Measurements from ENCODE around the gene G6PD.

Gene G6PD

DNA sequence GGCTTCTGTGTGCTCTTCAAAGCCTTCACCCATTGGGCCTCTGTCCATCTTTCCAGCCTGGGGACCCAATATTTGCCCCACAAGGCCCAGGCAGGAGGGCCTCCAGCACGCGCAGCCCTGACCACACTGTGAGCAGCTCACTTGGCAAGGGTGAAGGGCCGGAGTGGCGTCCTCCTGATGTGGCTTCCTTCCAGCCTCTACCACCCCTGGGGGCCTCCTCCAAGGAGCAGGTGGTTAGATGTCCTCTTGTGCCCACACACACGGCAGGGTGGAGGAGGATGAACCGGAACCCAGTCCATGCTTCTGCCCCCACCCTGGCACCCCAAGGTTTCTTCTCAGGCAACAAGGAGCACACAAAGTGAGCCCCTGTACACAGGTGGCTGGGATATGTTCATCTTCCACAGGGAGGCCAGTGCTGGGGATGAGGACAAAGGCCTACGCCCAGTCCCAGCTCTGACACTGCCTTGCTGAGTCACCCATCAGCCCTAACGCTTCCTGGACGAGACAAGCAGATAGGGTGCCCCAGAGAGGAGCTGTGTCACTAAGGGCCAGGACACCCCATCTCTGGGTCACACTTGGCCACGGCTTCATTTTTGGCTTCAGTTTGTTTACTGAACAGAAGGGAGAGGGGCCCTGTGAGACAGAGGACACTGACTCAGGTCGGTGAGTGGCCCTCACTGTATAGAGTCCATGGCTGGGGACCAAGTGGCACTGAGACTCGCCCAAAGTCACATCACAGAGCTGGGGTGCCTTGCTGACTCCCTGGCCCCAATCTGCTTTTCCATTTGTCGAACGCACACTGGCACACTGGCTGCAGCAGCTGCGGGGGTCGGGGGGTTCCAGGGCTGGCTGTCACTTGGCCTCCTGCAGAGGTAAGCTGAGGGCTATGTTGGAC is 62.1 kb downstream of the G6PD start:
- H3K27ac ChIP-seq, result no peak overlapping the region
- H3K36me3 ChIP-seq (replicated peaks), result no peaks in the 10 kb centered on the region
- in situ Hi-C loops (cut with HindIII; ENCODE audit: low pct_ligation_motif_present, low sequenced_read_pairs), result no loop called here
- no peak for DNase-seq
- no peak overlapping the region for H3K4me3 ChIP-seq (ENCODE audit: low read depth, low read length)
- H3K27me3 ChIP-seq (replicated peaks), result no peaks in the 10 kb centered on the region
- TF ChIP-seq, protein P1, sequence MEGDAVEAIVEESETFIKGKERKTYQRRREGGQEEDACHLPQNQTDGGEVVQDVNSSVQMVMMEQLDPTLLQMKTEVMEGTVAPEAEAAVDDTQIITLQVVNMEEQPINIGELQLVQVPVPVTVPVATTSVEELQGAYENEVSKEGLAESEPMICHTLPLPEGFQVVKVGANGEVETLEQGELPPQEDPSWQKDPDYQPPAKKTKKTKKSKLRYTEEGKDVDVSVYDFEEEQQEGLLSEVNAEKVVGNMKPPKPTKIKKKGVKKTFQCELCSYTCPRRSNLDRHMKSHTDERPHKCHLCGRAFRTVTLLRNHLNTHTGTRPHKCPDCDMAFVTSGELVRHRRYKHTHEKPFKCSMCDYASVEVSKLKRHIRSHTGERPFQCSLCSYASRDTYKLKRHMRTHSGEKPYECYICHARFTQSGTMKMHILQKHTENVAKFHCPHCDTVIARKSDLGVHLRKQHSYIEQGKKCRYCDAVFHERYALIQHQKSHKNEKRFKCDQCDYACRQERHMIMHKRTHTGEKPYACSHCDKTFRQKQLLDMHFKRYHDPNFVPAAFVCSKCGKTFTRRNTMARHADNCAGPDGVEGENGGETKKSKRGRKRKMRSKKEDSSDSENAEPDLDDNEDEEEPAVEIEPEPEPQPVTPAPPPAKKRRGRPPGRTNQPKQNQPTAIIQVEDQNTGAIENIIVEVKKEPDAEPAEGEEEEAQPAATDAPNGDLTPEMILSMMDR (IDR thresholded peaks at IDR 0.05; ENCODE audit: low read depth, low read length, missing control alignments), result no peak

DNA sequence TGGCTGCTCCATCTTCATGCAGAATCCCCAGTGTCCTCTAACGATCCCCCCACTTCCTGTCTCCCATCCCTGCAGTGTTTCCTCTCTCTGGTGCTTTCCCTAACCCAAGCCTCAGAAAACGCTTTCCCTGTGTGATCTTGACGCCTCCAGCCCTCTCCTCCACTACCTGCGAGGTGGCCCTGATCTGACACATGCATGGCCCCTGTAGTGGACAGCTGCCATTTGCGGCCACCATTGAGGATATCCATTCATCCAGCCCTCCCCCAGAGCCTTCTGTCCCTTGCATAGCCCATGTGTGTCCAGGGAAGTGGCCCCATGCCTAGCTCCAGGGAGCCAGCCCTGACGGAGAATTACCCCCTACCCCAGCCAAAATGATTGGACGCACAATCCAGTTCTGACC is 63.3 kb downstream of the G6PD start:
- Histone ChIP-seq H3K27ac (no peak overlapping the region), H3K36me3 (replicated peaks) (no peaks in the 10 kb centered on the region), H3K4me3 (ENCODE audit: low read depth, low read length) (no peak overlapping the region), H3K27me3 (replicated peaks) (no peaks in the 10 kb centered on the region)
- no peak for DNase-seq
- TF ChIP-seq, protein P1 (IDR thresholded peaks at IDR 0.05; ENCODE audit: low read depth, low read length, missing control alignments), result no peak
- in situ Hi-C loops (cut with HindIII; ENCODE audit: low pct_ligation_motif_present, low sequenced_read_pairs), result no loop called here

- H3K27me3 ChIP-seq (replicated peaks), result no peaks in the 10 kb centered on the region
- no peak overlapping the region for H3K4me3 ChIP-seq (ENCODE audit: low read depth, low read length)
- H3K27ac ChIP-seq, result no peak overlapping the region
- in situ Hi-C loops (cut with HindIII; ENCODE audit: low pct_ligation_motif_present, low sequenced_read_pairs), result no loop called here
- TF ChIP-seq, protein P1 (IDR thresholded peaks at IDR 0.05; ENCODE audit: low read depth, low read length, missing control alignments), result no peak
- no peak for DNase-seq
- no peaks in the 10 kb centered on the region for H3K36me3 ChIP-seq (replicated peaks)
Observed at GRCh38 chrX:154482786-154483185, 63.9 kb downstream of the G6PD start.

DNA sequence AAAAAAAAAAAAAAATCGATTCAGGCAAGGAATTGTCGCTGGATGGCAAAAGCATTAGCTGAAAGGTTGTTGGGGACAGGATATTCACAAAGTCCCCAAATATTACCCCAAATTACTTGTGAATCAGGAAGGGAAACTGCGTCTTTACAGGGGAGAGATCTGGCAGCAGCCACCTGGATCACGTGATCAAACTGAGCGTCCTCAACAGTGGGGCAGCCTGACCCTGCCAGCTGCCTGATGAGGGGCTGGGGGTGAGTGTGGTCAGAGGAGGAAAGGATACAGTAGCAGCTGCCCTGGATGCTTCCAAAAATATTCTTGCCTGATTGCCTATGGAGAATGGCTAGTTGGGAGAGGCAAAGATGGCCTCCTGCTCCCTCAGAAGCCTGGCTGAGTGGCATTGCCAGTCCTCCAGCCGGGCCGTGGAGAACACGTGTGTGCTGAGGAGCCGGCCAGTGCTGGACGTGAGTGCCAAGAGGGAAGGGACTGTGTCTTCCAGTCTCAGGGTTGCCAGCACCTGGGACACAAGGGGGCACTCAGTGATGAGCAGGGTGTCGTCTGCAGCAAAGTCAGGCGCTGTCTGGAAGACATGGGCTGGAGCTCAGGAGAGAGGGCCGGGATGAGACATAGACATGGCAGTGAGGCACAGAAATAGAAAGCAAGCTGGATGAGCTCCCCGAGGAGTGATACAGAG is 64.6 kb downstream of the G6PD start:
- no peak for DNase-seq
- Histone ChIP-seq H3K4me3 (ENCODE audit: low read depth, low read length) (no peak overlapping the region), H3K27ac (no peak overlapping the region), H3K27me3 (replicated peaks) (no peaks in the 10 kb centered on the region), H3K36me3 (replicated peaks) (no peaks in the 10 kb centered on the region)
- in situ Hi-C loops (cut with HindIII; ENCODE audit: low pct_ligation_motif_present, low sequenced_read_pairs), result no loop called here
- TF ChIP-seq, protein P1 (IDR thresholded peaks at IDR 0.05; ENCODE audit: low read depth, low read length, missing control alignments), result no peak

All from brain microvascular endothelial cell (primary cell).